ENCODE measurements around the gene FASTKD2.

FASTKD2 gene

GRCh38 chr2:206784559-206785353 is 19.4 kb downstream of the FASTKD2 start:
- no peak for DNase-seq (ENCODE audit: low read depth)
- H3K4me3 ChIP-seq (ENCODE audit: control insufficient read depth, low read depth, low read length) = no peak overlapping the region
- TF ChIP-seq, protein P1, sequence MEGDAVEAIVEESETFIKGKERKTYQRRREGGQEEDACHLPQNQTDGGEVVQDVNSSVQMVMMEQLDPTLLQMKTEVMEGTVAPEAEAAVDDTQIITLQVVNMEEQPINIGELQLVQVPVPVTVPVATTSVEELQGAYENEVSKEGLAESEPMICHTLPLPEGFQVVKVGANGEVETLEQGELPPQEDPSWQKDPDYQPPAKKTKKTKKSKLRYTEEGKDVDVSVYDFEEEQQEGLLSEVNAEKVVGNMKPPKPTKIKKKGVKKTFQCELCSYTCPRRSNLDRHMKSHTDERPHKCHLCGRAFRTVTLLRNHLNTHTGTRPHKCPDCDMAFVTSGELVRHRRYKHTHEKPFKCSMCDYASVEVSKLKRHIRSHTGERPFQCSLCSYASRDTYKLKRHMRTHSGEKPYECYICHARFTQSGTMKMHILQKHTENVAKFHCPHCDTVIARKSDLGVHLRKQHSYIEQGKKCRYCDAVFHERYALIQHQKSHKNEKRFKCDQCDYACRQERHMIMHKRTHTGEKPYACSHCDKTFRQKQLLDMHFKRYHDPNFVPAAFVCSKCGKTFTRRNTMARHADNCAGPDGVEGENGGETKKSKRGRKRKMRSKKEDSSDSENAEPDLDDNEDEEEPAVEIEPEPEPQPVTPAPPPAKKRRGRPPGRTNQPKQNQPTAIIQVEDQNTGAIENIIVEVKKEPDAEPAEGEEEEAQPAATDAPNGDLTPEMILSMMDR (conservative IDR thresholded peaks at IDR 0.05; ENCODE audit: control insufficient read depth, insufficient read depth, low read depth, low read length) = no peak

GRCh38 chr2:206790311-206790935 is 25.0 kb downstream of the FASTKD2 start:
- no peak for DNase-seq (ENCODE audit: low read depth)
- H3K4me3 ChIP-seq (ENCODE audit: control insufficient read depth, low read depth, low read length) = no peak overlapping the region
- TF ChIP-seq, protein P1 (conservative IDR thresholded peaks at IDR 0.05; ENCODE audit: control insufficient read depth, insufficient read depth, low read depth, low read length) = no peak

DNA sequence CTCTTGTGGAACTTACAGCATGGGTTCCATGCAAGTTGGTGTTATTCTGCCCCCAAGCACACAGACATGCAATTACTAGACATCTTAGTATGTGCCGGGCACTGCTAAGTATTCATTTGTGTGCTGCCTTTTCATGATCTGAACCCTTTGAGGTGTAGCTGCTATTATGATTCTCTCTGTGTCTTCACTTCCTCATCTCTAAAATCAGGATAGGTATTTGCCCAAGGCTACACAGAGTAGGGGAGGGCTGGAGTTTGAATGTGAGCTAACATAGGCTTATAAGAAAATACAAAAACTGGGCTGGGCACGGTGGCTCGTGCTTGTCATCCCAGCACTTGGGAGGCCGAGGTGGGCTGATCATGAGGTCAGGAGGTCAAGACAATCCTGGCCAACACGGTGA is 27.2 kb downstream of the FASTKD2 start:
- no peak overlapping the region for H3K4me3 ChIP-seq (ENCODE audit: control insufficient read depth, low read depth, low read length)
- TF ChIP-seq, protein P1 (conservative IDR thresholded peaks at IDR 0.05; ENCODE audit: control insufficient read depth, insufficient read depth, low read depth, low read length) = no peak
- DNase-seq (ENCODE audit: low read depth) = no peak

DNA sequence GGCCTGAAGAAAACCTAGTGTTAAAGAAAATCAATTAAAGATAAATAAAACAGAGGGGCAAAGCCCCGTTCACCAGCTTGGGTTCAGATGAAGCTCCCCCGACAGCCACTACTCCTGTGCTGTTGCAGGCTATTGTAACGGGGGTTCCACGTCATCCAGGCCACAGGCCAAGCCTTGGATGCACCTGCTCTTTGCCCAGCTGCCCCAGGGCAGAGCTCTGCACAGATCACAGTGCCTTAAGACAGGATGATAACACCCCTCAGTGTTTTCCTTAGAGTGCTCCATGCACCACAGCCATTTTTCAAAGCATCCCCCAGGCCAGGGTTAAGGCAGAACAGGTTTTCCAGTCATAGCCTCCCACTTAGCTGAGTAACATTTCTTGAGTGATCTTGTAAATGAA is 32.0 kb downstream of the FASTKD2 start:
- no peak overlapping the region for H3K4me3 ChIP-seq (ENCODE audit: control insufficient read depth, low read depth, low read length)
- no peak for DNase-seq (ENCODE audit: low read depth)
- TF ChIP-seq, protein P1 (conservative IDR thresholded peaks at IDR 0.05; ENCODE audit: control insufficient read depth, insufficient read depth, low read depth, low read length) = no peak

- DNase-seq (ENCODE audit: low read depth) = no peak
- H3K4me3 ChIP-seq (ENCODE audit: control insufficient read depth, low read depth, low read length) = no peak overlapping the region
- TF ChIP-seq, protein P1 (conservative IDR thresholded peaks at IDR 0.05; ENCODE audit: control insufficient read depth, insufficient read depth, low read depth, low read length) = no peak
Observed at GRCh38 chr2:206798000-206798399, 32.6 kb downstream of the FASTKD2 start.

- DNase-seq (ENCODE audit: low read depth) = peak; percentile 73
- TF ChIP-seq, protein P1 (conservative IDR thresholded peaks at IDR 0.05; ENCODE audit: control insufficient read depth, insufficient read depth, low read depth, low read length) = no peak
- no peak overlapping the region for H3K4me3 ChIP-seq (ENCODE audit: control insufficient read depth, low read depth, low read length)
Observed at GRCh38 chr2:206799083-206799482, 33.7 kb downstream of the FASTKD2 start.
